K562 treated with DMSO at 1 percent for 24 hours (cell line): ENCODE data around the gene OLIG3. TPM values are rescaled to one million over a fixed set of nuclear protein-coding genes. Genes with fewer than 3 reads are reported as not detected.

Experiments
- total RNA-seq: library from RNA; unstranded; fragments of 300-600 nt; gene quantifications from 2 replicates; pipeline ENCODE4 v1.2.3, GENCODE V29; 2022; ENCODE audit warnings: low read depth; ENCODE audit not compliant: insufficient read depth

The OLIG3 gene
- total RNA-seq = not detected in 2 replicates

GRCh38 chr6:137494281-137494987 is at the start of gene OLIG3:
OLIG3 (minus strand) TSS chr6:137494394; CDS start chr6:137494170, 224 bp downstream.

